ENCODE results near the gene RPS6KB2. TPM values are rescaled to one million over a fixed set of nuclear protein-coding genes. Genes with fewer than 3 reads are reported as not detected.

The RPS6KB2 gene
- total RNA-seq, 1 donor: 63.0 TPM

- DNase-seq (ENCODE audit: low read depth in 2 of 3, low spot score in 2 of 3): no peak
These were observed 12.8 kb downstream of the RPS6KB2 start for GRCh38 chr11:67441098-67441563.

GRCh38 chr11:67441731-67442351 is 13.5 kb downstream of the RPS6KB2 start:
- DNase-seq (ENCODE audit: low read depth in 2 of 3, low spot score in 2 of 3): no peak

DNA sequence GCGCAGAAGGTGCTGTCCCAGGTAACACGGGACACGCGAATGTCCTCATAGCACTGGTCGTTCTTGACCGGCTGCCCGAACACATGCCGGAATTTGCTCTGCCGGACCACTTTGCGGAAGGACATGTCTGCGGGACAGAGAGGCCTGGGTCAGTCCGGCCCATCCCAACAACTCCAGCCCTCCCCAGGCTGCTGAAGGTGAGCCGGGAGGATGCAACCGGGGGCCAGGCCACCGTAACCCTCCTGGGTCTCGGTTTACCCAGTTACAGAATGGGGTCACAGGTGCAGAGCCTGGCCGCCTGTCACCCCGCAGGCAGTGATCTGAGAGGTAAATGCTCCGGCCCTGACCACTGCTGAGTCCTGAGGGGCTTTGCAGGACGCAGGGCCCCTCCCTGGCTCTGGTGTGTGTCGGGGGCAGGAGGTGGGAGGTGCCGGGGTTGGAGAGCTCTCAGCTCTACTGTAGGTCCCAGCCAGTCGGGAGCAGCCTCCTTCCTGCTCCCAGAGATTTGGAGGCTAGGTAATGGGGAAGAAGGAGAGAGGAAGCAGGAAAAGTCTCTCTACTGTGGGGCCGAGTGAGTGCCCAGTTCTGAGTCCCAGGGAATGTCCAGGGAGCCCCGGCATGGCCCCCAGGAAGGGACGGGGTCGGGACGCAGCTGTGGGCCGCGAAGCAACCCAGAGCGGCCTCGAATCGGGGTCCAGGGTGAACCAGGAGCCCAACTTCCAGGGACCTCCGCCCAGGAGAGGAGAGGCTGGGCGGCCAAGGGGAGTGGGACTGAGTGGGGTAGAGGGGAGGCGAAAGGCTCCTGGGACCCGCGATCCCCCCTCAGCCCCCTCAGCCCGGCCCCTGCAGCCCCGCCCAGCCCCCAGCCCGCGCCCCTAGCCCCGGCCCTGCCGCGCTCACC is 14.5 kb downstream of the RPS6KB2 start:
- DNase-seq (ENCODE audit: low read depth in 2 of 3, low spot score in 2 of 3): no peak

DNA sequence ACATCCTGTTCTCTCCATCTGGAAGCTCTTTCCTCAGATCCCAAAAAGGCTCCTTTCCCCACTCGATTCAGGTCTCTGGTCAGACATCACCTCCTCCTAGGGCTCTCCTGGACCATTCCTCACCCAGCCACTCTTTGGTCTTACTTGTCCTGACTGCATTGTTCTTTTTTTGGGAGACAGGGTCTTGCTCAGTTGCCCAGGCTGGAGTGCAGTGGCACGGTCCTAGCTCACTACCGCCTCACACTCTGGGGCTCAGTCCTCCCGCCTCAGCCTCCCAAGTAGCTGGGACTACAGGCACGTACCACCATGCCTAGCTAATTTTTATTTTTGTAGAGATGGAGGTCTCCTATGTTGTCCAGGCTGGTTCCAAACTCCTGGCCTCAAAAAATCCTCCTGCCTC is 17.2 kb downstream of the RPS6KB2 start:
- DNase-seq (ENCODE audit: low read depth in 2 of 3, low spot score in 2 of 3): no peak

- DNase-seq (ENCODE audit: low read depth in 2 of 3, low spot score in 2 of 3): no peak
These were observed 19.9 kb downstream of the RPS6KB2 start for GRCh38 chr11:67448220-67448609.

DNA sequence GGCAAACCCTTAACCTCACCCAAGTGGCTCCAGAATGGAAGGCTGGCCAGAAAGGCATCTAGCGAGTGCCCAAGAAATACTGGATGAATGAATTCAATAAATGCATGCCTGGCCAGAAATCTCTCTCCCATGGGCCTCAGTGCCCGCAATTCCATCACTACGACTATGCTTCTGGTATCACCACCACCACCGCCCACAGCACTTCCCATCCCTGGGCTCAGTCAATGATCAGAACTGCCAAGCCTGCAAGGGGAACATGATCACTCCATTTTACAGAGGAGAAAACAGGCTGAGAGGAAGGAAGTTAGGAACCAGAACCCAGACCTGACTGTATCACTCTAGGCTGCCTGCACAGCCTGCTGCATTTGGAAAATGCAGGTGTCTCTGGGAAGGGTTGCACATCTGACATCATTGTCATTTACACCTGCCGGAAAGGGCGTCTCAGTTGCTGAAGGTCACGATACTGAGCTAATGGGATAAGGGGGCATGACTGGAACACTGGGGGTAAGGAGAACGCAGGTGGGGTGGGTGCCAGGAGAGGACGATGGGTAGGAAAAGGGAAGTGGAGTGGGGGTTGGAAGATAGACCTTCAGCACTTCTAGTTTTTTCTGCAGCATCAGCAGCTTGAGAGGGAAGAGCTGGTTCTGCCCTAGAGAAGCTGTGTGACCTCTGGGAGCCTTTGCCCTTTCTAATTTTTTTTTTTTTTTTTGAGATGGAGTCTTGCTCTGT is 21.0 kb downstream of the RPS6KB2 start:
- no peak for DNase-seq (ENCODE audit: low read depth in 2 of 3, low spot score in 2 of 3)

DNA sequence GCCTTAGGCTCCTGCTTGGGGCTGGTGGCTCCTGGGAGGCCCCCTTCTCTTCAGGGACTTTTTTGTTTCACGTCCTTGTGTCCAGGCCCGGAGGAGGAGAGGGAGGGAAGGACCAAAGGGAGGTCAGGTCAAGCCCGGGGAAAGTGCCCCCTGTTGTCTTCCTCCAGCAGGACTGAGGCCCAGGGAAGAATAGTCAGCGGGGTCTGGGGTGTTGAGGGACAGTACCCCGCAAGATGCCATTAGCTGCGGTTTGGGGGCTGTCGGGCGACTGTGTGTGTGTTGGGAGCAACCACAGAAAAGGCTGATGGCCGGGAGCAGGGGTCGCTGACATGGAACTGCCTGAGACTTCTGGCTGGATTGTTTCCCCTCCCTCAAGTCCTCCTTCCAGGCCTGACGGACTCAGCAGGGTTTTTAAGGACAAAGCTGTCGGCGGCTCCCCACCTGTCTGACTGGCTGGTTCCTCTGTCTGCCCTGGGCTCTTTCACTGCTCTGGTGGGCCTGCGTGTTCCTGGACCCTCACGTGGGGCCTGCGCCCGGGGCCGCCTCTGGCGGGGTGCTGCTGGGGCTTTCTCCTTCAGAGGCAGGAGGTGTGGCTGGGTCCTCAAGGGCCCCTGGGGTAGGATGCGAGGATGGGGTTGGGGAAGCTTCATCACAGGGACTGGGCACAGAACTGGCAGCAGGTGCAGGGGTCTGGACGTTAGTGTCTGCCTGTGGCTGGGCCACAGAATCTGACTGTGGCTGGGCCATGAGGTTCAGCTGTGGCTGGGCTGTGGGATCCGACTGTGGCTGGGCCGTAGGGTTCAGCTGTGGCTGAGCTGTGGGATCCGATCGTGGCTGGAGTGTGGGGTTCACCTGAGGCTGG is 22.7 kb downstream of the RPS6KB2 start:
- DNase-seq (ENCODE audit: low read depth in 2 of 3, low spot score in 2 of 3): no peak

DNA sequence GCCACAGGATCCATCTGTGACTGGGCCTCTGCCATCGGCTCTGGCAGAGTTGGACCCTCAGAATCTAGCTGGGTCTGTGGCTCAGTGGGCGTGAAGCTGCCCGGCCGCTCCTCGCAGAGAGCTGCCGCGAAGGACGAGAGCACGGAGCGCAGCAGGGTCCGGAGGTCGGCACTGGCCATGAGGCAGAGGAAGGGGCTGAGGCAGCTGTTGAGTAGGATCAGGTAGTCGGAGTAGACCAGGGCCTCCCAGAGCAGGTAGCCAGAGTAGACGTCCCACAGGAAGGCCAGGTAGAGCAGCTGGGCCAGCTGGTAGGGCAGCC is 23.3 kb downstream of the RPS6KB2 start:
- DNase-seq (ENCODE audit: low read depth in 2 of 3, low spot score in 2 of 3): no peak

DNA sequence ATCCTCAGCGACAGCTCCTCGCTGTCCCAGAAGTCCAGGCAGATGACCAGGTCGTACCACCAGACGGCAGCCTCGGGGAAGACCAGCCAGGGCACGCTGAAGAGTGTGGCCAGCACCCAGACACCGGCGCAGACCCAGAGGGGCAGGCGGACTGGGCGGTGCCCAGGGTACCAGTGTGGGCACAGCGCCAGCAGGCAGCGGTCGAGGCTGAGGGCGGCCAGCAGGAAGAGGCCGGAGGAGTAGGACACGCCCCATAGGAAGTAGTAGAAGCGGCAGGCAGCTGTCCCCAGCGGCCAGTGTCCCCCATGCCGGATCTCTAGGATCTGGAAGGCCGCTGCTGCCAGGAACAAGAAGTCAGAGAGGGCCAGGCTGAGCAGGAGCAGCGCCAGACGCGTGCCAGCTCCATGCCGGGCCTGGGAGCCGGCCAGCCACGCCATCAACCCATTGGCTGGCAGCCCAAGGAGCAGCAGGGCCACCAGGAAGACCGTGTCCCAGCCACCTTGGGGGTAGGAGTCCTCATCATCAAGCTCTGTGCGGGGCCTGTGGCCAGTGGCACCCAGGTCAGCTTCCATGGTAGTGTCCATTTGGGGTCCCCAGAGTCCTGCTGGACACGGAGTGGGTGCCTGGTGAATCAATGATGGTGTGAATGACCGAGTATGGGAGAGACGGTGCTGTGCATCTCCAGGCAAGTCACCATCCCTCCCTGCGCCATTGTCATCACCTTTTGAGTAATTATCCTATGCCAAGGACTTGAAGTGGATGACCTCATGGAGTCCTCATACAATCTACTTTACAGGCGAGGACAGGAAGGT is 24.1 kb downstream of the RPS6KB2 start, which contains the start of gene GPR152:
Gene GPR152, minus strand, starts transcription at position 589 of the 812 bp plus-strand sequence. Its CDS starts 5 bp downstream, at position 584.
- DNase-seq (ENCODE audit: low read depth in 2 of 3, low spot score in 2 of 3): no peak

GRCh38 chr11:67453816-67454732 is 25.8 kb downstream of the RPS6KB2 start:
- no peak for DNase-seq (ENCODE audit: low read depth in 2 of 3, low spot score in 2 of 3)

DNA sequence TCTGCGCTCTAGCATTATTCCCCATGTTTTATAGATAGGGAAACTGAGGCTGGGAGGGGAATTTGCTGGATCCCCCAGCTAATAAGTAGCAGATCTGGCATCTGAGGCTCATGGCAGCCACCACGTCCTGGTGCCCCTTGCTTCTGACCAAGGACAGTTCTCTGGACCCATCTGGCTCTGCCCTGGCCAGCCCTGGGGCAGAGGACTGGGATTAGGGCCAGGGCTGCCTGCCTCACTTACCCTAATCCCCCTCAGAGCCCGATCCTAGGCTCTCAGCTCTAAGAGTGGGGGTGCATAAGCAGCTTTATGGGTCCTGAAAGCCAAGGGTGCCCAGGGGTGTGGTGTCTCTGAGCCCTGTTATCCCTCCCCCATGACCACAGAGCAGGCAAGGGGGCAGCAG is 26.8 kb downstream of the RPS6KB2 start, which contains the start of gene CABP4:
Gene CABP4, plus strand, starts transcription at position 301 of the 400 bp plus-strand sequence. Its CDS starts 70 bp downstream, at position 371.
- DNase-seq (ENCODE audit: low read depth in 2 of 3, low spot score in 2 of 3): no peak

- no peak for DNase-seq (ENCODE audit: low read depth in 2 of 3, low spot score in 2 of 3)
These were observed 27.9 kb downstream of the RPS6KB2 start for GRCh38 chr11:67456068-67456705.

GRCh38 chr11:67457453-67457852 is 29.2 kb downstream of the RPS6KB2 start:
- no peak for DNase-seq (ENCODE audit: low read depth in 2 of 3, low spot score in 2 of 3)

- no peak for DNase-seq (ENCODE audit: low read depth in 2 of 3, low spot score in 2 of 3)
These were observed 30.0 kb downstream of the RPS6KB2 start for GRCh38 chr11:67458266-67458665.

GRCh38 chr11:67463186-67463585 is 34.9 kb downstream of the RPS6KB2 start:
- DNase-seq (ENCODE audit: low read depth in 2 of 3, low spot score in 2 of 3): no peak

DNA sequence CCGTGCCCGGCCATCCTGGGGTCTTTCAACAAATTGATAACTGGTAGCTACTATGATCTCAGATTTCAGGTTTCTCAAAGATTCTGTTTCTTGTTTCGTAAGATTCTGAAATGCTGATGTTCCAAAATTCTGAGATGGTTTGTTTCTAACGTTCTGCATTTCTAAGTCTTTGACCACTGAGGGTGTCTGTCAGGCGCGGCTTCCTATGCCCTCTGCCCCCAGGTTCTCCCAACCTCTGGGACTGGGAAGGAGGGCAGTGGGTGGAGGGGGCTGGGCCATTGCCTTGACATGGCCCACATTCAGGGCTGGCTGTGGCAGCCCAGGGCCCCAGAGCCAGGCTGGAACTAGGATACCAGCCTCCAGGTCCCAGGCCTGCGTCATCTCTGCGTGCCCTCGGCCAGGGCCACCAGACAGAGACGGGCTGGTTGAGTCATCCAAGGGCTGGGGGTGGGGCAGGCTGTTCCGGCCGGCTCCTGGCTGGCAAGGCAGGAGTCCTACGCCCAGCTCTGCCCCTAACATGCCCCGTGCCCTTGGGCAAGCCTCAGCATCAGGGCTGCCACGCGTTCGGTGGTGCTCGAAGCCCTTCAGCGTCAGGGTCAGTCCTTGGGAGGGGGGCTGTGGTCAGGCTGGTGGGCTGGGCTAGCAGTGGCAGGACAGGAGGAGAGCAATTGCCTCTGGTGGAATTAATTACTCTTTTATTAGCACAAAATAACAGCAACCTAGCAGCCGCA is 35.6 kb downstream of the RPS6KB2 start:
- DNase-seq (ENCODE audit: low read depth in 2 of 3, low spot score in 2 of 3): no peak
